HG03439 (cell line): Measurements from ENCODE around the gene PPP1R11.

Source experiments
- ATAC-seq: cut with Tn5 transposase; IDR thresholded peaks from one replicate; pipeline ENCODE4 v1.9.1; 2021; ENCODE audit warnings: mild to moderate bottlenecking, moderate library complexity; ENCODE audit not compliant: unreplicated experiment

PPP1R11 gene

DNA sequence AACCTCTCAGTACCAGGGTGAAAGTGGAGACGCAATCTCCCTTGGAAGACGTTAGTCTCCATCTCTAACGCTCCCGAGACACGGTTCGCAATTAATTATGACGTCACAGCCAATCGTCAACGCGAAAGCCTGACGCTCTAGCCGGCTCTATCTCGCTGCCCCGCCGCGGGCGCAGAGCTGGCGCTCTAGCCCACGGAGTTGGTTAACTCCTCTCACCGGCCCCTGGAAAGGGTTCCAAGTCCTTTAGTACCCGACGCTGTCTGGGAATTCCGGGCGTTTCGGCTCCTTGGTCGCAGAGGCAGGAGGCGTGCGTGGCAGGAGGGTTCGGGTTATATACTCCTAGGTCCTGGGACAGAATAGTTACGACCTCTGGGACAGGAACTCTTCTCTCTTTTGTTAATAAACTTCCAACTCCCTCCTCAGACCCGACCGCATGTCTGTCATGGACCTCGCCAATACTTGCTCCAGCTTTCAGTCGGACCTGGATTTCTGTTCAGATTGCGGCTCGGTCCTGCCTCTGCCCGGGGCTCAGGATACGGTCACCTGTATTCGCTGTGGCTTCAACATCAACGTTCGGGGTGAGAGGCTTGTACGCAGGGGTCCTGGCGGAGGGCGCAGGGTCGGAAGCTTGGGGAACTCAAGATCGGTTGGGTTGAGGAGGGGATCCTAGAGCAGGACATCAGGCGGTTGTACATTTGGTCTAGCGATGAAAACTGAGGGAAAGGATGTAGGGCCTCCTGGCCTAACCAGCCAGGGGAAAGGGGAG is 5.7 kb upstream of the PPP1R11 start, which contains the start of gene POLR1H:
Gene POLR1H (plus strand): TSS at position 174 of the 766 bp plus-strand sequence. CDS start 260 bp downstream, at position 434.
- ATAC-seq = peak; percentile 86

- ATAC-seq = peak; percentile 11
Measured at GRCh38 chr6:30061858-30062458, 5.0 kb upstream of the PPP1R11 start.

GRCh38 chr6:30062471-30063178 is 4.4 kb upstream of the PPP1R11 start:
- no peak for ATAC-seq

- ATAC-seq = no peak
Measured at GRCh38 chr6:30063315-30063714, 3.7 kb upstream of the PPP1R11 start.

DNA sequence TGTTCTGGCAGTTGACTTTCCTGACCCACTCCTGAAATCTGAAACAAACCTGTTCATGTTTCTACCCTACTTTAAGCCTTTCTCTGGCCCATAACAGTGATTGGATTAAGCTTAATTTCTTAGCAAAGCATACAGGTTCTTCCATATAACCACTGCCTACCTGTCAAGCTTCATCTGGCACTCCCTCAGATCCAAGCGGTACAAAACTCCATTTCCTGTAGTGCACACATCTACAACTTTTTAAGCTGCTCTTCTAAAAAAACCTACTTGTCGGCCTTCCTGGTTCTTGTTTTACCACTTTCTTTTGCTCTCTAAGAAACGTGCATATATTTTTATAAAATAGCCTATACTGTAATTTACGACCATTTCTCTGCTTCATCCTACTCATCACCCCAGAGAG is 916 bp upstream of the PPP1R11 start:
- ATAC-seq = no peak

- no peak for ATAC-seq
Measured at GRCh38 chr6:30067460-30068139, 602 bp downstream of the PPP1R11 start.

GRCh38 chr6:30071081-30071818 is 4.3 kb downstream of the PPP1R11 start:
- ATAC-seq = no peak

DNA sequence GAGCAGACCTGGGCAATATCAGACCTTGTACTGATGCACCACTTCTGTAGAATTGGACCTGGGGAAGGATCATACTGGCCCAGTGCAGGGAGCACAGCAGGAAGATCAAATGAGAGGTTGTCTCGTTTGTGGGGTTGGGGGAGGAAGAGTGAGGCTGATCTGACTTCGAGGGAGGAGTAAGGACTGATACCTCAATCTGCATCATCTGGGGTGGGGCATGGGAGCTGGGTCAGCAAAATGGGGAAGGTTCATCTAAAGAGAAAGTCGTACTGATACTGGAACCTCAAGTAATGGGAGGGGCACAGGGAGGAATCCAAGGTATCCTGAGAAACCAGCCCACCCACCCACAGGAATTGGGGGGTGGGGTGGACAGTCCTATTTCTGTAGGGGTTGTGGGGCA is 4.9 kb downstream of the PPP1R11 start:
- ATAC-seq = no peak

DNA sequence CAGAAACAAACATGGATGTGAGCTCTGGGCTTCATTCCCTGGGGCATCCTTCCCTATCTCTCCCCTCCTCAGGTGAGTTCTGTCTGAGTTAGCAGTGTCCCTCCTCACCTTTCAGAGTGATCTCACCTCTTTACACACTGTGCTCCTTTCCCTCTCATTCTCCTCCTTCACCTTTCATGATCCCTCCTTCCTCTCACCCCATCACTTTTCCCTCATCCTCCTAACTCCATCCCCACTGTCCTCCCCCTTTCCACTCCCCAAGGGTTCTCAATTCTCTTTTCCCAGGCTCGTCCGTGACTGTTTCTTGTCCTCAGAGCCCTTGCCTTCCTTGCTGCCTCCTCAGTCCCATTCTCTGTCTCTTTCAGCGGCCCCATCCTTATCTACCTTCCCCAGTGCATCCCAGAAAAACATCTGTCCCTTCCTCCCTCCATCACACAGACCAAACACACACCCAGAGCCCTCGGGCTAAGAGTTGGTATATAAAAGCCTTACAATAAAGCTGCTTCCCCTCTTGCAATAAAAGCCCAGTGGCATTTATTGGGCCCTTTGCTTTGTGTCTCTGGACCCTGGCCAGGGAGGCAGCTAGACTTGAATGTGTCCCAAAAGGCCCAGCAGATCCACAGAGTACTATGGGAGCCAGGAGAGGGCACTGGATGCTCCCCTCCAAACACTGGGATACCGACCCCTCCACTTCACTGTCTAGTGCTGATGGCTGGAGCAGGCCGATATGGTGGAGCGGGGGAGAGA is 6.7 kb downstream of the PPP1R11 start:
- ATAC-seq = no peak

GRCh38 chr6:30074331-30075093 is 7.5 kb downstream of the PPP1R11 start:
- no peak for ATAC-seq

- ATAC-seq = no peak
Measured at GRCh38 chr6:30075094-30075789, 8.2 kb downstream of the PPP1R11 start, which contains the start of gene RNF39. TSS of gene RNF39 (minus strand) at chr6:30075769. CDS start at chr6:30075585, 184 bp downstream.

GRCh38 chr6:30075790-30076732 is 9.1 kb downstream of the PPP1R11 start:
- no peak for ATAC-seq

- ATAC-seq = no peak
Measured at GRCh38 chr6:30077218-30077617, 10.2 kb downstream of the PPP1R11 start.

- no peak for ATAC-seq
Measured at GRCh38 chr6:30087876-30088275, 20.9 kb downstream of the PPP1R11 start.

GRCh38 chr6:30091577-30092381 is 24.8 kb downstream of the PPP1R11 start:
- ATAC-seq = no peak

GRCh38 chr6:30092852-30093543 is 26.0 kb downstream of the PPP1R11 start:
- ATAC-seq = no peak
